Suppressor macrophage treated with lipopolysaccharide for 4 hours (primary cell): Measurements from ENCODE around the gene RSPH3.
"Not testable (repeated sequence)": the region's sequence is repeated elsewhere in the genome, so short reads cannot be mapped to it uniquely, and the experiment has no call there.

Source experiments
- DNase-seq: peaks from one replicate; pipeline ENCODE4 v3.0.0-alpha.2; 2020

RSPH3 gene

GRCh38 chr6:158970640-158971275 is 29.2 kb downstream of the RSPH3 start:
- no peak for DNase-seq

DNA sequence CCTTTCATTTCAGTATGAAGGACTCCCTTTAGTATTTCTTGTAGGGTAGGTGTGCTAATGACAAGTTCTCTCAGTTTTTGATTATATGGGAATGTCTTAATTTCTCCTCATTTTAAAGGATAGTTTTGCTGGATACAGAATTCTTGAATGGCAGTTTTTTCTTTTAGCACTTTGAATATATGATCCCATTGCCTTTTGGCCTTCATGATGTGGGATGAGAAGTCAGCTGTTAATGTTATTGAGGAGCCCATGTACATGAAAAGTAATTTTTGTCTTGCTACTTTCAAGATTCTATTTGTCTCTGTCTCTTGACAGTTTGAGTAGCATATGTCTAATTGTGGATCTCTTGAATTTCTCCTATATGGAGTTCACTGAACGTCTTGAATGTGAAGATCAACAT is 30.9 kb downstream of the RSPH3 start:
- DNase-seq = no peak

- no peak for DNase-seq
Measured at GRCh38 chr6:158963020-158963808, 36.8 kb downstream of the RSPH3 start.

DNA sequence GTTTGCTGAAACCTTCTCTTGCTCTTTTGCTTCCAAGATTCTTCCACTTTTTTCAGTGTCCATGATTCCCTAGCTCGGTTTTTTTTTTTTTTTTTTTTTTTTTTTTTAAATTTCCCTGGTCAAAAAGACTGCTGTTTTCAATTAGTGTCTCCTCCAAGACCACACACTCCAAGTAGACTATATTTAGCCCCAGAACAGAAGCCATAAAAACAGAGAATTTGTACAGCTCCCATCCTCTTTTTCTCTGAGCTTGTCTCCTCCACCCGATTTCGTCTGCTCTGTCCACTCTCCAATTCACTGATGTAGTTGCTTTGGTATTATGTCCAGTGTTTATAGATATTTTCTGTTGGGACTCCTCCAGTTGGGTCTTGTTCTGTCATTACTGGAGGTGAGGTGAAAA is 37.6 kb downstream of the RSPH3 start:
- no peak for DNase-seq

DNA sequence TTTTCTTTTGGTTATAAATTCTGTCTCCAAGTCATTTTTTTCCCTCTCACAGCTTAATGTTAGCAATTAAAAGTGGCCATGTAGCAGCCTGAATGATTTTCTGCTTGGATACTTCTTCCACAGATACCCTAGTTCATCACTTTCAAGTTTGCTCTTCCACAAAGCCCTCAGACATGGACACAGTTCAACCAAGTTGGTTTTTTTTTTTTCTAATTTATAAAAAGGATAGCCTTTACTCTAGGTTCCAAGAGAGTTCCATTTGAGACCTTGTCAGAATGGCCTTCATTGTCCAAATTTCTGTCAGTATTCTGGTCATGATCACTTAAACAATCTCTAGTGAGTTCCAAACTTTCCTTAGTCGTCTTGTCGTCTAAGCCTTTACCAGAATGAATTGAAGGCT is 40.0 kb downstream of the RSPH3 start:
- DNase-seq = no peak

GRCh38 chr6:158959552-158959951 is 40.5 kb downstream of the RSPH3 start:
- no peak for DNase-seq

DNA sequence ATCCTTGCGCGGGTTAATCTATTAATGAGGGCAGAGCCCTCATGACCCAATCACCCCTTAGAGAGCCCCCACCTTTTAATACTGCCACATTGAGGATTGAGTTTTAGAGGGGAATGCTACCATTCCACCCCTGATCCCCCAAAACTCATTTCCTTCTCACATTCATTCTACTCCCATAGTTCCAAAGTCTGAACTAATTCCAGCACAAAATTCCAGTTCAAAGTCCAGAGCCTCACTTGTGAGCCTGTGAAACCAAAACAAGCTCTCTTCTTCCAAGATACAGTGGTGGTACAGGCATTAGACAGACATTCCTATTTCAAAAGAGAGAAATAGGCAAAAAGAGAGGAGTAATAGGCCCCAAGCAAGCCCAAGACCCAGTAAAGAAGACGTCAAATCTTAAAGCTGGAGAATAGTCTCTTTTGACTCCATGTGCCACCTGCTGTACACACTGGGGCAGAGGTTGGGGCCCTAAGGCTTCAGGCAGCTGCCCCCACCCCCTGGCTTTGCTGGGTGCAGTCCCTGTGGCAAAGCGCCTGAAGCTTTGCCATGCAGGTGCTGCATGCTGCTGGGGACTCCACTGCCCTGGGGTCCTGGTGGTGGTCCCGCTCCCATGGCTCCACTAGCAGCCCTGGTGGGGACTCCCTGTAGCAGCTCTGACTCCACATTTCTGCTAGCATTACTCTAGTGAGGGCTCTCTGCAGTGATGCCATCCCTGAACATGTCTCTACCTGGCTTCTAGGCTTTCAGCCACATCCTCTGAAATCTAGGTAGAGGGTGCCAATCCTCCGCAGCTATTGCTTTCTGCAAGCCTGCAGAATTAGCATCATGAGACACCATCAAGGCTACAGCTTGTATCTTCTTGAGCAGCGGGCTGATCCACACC is 41.3 kb downstream of the RSPH3 start:
- DNase-seq = no peak

DNA sequence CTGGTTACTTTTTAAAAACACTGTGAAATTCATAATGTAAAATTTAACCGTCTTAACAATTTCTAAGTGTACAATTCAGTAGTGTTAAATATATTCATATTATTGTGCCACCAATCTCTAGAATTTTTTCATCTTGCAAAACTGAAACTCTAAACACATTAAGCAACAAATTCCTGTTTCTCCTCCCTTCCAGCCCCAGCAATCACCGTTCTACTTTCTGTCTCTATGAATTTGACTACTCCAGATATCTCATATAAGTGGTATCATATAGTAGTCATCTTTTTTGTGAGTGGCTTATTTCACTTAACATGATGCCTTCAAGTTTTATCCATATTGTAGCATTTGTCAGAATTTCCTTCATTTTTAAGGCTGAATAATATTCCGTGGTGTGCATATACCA is 44.7 kb downstream of the RSPH3 start:
- peak; percentile 67 for DNase-seq

- DNase-seq = no peak
Measured at GRCh38 chr6:158954753-158955152, 45.2 kb downstream of the RSPH3 start.

DNA sequence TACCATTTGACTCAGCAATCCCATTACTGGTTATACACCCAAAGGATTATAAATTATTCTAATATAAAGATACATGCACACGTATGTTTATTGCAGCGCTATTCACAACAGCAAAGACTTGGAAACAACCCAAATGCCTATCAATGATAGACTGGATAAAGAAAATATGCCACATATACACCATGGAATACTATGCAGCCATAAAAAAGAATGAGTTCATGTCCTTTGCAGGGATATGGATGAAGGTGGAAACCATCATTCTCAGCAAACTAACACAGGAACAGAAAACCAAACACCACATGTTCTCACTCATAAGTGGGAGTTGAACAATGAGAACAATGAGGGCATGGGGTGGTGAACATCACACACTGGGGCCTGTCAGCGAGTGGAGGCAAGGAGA is 48.0 kb downstream of the RSPH3 start:
- not testable (repeated sequence) for DNase-seq

GRCh38 chr6:158951565-158951964 is 48.4 kb downstream of the RSPH3 start:
- not testable (repeated sequence) for DNase-seq

DNA sequence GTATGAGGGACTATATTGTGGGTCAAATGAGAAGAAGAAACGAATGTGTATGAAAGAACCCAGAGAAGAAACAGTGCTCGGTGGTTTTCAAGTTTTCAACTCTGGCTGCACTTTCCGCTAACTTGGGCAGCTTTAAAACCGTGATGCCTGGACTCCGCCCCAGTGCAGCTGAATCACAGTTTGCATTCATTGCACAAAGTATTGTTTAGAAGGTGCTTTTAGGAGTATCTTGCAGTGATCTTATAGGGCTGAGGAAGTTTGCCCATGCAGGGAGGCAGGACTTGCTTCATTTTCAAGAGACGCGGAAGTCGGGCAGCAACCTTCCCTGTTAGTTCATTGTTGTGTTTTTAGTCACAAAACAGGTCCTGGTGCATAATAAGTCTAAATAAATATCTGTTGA is 52.7 kb downstream of the RSPH3 start:
- no peak for DNase-seq

GRCh38 chr6:158943380-158944032 is 56.5 kb downstream of the RSPH3 start:
- no peak for DNase-seq

DNA sequence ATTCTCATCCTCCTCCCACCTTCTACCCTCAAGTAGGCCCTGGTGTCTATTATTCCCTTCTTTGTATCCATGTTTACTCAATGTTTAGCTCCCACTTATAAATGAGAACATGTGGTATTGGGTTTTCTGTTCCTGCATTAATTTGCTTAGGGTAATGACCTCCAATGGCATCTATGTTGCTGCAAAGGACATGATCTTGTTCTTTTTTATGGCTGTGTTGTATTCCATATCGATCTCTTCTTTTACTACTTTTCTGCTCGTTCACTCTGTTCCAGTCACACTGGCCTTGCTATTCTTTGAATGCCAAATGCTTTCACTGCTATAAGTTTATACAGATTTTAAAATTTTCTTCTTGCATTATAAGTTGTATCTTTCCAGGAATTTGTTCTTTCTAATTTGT is 57.7 kb downstream of the RSPH3 start:
- no peak for DNase-seq

GRCh38 chr6:158941246-158941645 is 58.8 kb downstream of the RSPH3 start:
- DNase-seq = no peak

DNA sequence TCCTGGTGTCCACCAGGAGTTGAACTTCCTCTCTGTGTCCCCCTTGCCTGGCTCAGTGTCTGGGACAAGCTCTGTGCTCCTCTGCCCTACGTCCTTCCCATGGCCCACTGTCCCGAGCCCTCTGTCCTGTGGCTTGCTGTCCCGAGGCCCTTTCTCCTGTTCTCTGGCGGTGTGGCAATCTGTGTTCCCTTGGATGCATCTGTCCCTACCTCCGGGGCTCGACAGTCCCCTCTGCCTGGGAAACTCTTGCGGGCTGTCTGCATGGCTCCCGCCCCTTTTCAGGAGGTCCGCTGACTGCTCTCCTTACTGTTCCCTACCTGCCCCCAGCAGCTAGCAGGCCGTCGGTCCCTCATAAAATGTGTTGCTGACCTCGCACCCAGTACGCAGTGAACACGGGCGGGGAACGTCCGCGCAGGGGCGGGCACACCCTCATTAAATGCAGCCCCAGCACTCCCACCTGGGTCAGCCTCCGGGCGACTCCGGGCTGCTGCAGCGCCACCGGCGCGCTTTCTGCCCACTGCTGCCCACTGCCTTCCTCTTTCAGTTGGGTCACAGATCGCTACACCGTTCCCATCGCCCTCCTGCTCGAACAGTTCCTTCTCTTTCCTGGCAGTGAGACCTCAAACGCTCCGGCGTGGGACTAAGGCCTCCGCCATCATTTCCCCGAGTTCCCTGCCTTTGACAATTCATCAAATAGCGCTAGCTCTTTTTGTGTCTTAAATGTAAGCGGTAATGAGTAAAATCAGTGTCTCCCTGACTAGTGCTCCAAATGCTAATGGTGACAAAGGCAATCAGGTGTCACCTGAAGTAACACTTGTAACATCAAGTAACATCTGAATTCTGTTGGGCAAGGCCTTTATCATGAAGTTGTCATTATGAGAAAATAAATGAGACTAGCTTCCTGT is 60.5 kb downstream of the RSPH3 start:
- peak; percentile 61 for DNase-seq

- DNase-seq = peak; percentile 28
Measured at GRCh38 chr6:158938811-158939254, 61.2 kb downstream of the RSPH3 start.

GRCh38 chr6:158938220-158938619 is 61.8 kb downstream of the RSPH3 start:
- no peak for DNase-seq

- no peak for DNase-seq
Measured at GRCh38 chr6:158934157-158934556, 65.8 kb downstream of the RSPH3 start.

GRCh38 chr6:158933079-158933595 is 66.9 kb downstream of the RSPH3 start:
- no peak for DNase-seq

GRCh38 chr6:158928068-158928467 is 71.9 kb downstream of the RSPH3 start:
- no peak for DNase-seq

DNA sequence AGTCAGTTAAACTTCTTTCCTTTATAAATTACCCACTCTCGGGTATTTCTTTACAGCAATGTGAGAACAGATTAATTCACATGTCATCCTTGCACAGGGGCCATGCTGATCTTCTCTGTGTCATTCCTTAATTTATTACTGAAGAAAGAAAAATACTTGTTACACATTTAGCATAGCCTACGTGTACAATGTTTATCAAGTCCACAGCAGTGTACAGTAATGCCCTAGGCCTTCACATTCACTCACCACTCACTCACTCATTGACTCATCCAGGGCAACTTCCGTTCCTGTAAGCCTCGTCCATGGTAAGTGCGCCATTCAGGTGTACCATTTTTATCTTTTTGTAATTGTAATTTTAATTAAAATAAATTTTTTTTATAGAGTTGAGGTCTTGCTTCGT is 73.6 kb downstream of the RSPH3 start:
- no peak for DNase-seq
